Measurements from ENCODE around the gene ZBTB7C. TPM values are rescaled to one million over a fixed set of nuclear protein-coding genes. Genes with fewer than 3 reads are reported as not detected.

ZBTB7C gene
- total and polyA plus RNA-seq, 10 of the 15 experiments (the other 5 are each of a cell fraction or from before 2014, with no cell fraction given) = under 0.01 to 0.08 (median 0.01) TPM; not detected in 7

- Histone ChIP-seq H3K27ac (ENCODE audit: control insufficient read depth, insufficient read depth) (no peak overlapping the region), H3K4me2 (ENCODE audit: control insufficient read depth, insufficient read depth) (no peak overlapping the region), H3K9me3 (replicated peaks; ENCODE audit: control insufficient read depth, insufficient read depth, low read length) (no peaks in the 10 kb centered on the region), H3K4me1 (ENCODE audit: control insufficient read depth, insufficient read depth, low read length) (no peaks in the 10 kb centered on the region), H3K9ac (ENCODE audit: control insufficient read depth, insufficient read depth, low read length) (no peak overlapping the region), H3K36me3 (ENCODE audit: control insufficient read depth in 2 of 2, insufficient read depth in 2 of 2, low read length in 1 of 2) (no peaks in the 10 kb centered on the region), H3K27me3 (replicated peaks in 1 of 2; ENCODE audit: control insufficient read depth in 2 of 2, insufficient read depth in 2 of 2, low read length in 1 of 2) (peaks cover 10 to 11% of the 10 kb centered on the region in 2 experiments), H4K20me1 (ENCODE audit: control insufficient read depth, insufficient read depth) (no peaks in the 10 kb centered on the region), H3K79me2 (ENCODE audit: control insufficient read depth, insufficient read depth, low read length) (no peaks in the 10 kb centered on the region), H3K4me3 (no peak overlapping the region), H2AFZ (ENCODE audit: control insufficient read depth, low read depth, low read length) (no peak overlapping the region)
- SMC1A ChIA-PET (ENCODE audit: uncharacterized antibody, unreplicated experiment) = no interaction called here
- BruUV-seq (replicated peaks) = no TSS peak
- intact Hi-C loops (cut with micrococcal nuclease; ENCODE audit: unreplicated experiment) = no loop called here
- RAD21 ChIA-PET (ENCODE audit: unreplicated experiment) = no interaction called here
- no peak for DNase-seq (ENCODE audit: low read depth, low spot score)
- no peak for ATAC-seq
- TF ChIP-seq ZBTB40 (IDR thresholded peaks at IDR 0.05; ENCODE audit: borderline replicate concordance) (no peak), SIN3A (IDR thresholded peaks at IDR 0.05; ENCODE audit: low read depth, low read length) (no peak), MYC (IDR thresholded peaks at IDR 0.05; ENCODE audit: insufficient read depth, insufficient read length, insufficient replicate concordance, low read length, severe bottlenecking) (no peak), MTA2 (IDR thresholded peaks at IDR 0.05; ENCODE audit: low read depth) (no peak), KAT2A (conservative IDR thresholded peaks at IDR 0.05; ENCODE audit: control insufficient read depth, low read depth, low read length) (no peak), POU2F2 (IDR thresholded peaks at IDR 0.05; ENCODE audit: borderline replicate concordance, low read depth, low read length) (no peak), ZNF217 (IDR thresholded peaks at IDR 0.05) (no peak), MYB (IDR thresholded peaks at IDR 0.05; ENCODE audit: borderline replicate concordance, low read depth, low read length) (no peak), MEF2B (IDR thresholded peaks at IDR 0.05; ENCODE audit: partially characterized antibody, poor library complexity, severe bottlenecking) (no peak), PAX5 (IDR thresholded peaks at IDR 0.05; ENCODE audit: borderline replicate concordance, low read depth, low read length) (no peak), PML (IDR thresholded peaks at IDR 0.05; ENCODE audit: low read length) (no peak), ZNF622 (IDR thresholded peaks at IDR 0.05) (no peak), RFX5 (IDR thresholded peaks at IDR 0.05; ENCODE audit: low read depth, low read length) (no peak), SREBF1 (IDR thresholded peaks at IDR 0.05; ENCODE audit: low read length) (no peak), ZBTB4 (CRISPR knock-in tag; IDR thresholded peaks at IDR 0.05) (no peak), NFYA (IDR thresholded peaks at IDR 0.05; ENCODE audit: borderline replicate concordance, low read depth, low read length) (no peak), JUND (IDR thresholded peaks at IDR 0.05; ENCODE audit: low read depth, low read length) (no peak), TCF7 (IDR thresholded peaks at IDR 0.05; ENCODE audit: borderline replicate concordance) (no peak), RUNX3 (IDR thresholded peaks at IDR 0.05; ENCODE audit: low read length) (no peak)
- 21% methylated on average over 14 of the region's 14 CpGs for WGBS (ENCODE audit: insufficient coverage, insufficient replicate concordance, low lambda C conversion rate, missing lambda C conversion rate)
- CTCF ChIA-PET = no interaction called here
- FAIRE-seq = no peak
- POLR2A ChIA-PET = no interaction called here
- in situ Hi-C loops (cut with MboI) = no loop called here
Measured at GRCh38 chr18:48135436-48135966, 273.7 kb downstream of the ZBTB7C start.

All from GM12878 (cell line).